ENCODE measurements around the gene MISP3.
"Not testable (repeated sequence)": the region's sequence is repeated elsewhere in the genome, so short reads cannot be mapped to it uniquely, and the experiment has no call there.

MISP3 gene

DNA sequence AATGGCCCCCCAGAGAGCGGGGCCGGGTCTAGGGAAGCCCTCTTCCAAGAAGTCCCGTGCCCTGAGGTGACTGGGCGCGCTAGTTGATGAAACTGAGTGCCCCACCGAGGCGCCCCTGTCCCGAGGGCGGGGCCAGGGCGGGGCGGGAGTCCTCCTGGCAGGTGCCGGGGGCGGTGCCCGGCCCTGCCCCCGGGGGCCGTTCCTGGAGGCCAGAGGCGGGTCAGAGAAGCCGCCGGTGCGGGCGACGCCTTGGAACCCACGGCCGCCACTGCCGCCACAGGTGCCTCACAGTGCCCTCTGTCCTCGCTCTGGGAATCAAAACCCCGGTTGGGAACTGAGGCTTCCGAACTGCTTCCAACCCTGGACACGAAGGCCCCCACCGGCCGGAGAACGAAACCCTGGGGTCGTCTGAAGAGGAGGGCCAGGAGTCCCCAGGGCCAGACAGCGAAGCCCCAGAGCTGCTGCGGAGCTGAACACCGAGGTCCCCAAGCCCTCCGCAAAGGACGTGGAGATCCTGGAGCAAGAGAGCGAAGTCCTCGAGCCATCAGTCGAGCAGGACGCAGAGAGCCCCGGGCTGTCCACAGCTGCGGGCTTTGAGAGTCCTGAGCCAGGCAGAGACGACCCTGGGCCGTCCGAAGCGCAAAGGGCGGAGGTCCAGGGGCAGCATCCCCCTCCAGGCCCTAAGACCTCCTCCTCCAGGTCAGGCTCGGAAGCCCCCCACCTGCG is at the start of gene MISP3:
Gene MISP3 (plus strand): TSS at position 252 of the 726 bp plus-strand sequence. CDS start 524 bp downstream, outside the sequence.
- DNase-seq (ENCODE audit: low spot score) = no peak

DNA sequence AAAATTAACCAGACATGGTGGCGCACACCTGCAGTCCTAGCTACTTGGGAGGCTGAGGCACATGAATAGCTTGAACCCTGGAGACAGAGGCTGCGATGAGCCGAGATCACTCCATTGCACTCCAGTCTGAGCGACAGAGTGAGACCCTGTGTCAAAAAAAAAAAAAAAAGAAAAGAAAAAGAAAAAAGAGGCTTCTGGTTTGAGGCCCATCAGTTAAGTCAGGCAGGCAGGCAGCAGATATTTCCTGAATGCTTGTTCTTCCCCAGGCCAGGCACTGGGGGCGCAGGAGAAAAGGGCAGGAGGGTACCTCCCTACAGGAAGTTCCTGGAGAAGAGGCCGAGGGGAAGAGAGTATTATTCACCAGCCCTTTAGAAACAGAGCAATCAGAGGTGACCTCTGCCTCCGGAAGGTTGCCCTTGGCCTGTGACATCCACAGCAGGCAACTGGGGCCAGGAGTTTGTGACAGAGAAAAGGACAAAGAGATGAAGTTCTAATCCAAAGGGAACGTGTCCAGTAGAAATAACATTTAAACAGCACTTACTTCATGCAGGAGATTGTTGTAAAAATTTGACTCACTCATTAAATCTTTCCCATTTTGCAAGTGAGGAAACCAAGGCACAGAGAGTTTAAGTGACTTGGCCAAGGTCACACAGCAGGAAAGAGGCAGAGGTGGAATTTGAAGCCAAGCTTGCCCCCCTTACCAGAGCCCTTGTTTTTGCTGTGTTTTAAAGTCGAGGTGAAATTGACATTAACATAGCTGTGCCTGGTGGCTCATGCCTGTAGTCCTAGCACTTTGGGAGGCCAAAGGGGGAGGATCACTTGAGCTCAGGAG is 49.0 kb upstream of the MISP3 start:
- DNase-seq (ENCODE audit: low spot score) = no peak

DNA sequence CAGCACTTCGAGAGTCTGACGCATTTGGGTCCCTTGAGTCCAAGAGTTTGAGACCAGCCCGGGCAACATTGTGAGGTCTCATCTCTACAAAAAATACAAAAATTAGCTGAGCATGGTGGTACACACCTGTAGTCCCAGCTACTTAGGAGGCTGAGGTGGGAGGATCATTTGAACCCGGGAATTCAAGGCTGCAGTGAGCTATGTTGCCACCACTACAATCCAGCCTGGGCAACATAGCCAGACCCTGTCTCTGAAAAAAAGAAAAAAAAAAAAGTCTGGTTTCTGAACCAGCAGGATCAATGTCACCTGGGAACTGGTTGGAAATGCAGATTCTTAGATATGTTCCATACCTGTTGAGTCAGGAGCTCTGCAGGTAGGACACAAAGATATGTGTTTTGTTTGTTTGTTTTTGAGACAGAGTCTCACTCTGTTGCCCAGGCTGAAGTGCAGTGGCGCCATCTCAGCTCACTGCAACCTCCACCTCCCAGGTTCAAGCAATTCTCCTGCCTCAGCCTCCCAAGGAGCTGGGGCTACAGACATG is 45.9 kb upstream of the MISP3 start:
- DNase-seq (ENCODE audit: low spot score) = not testable (repeated sequence)

DNA sequence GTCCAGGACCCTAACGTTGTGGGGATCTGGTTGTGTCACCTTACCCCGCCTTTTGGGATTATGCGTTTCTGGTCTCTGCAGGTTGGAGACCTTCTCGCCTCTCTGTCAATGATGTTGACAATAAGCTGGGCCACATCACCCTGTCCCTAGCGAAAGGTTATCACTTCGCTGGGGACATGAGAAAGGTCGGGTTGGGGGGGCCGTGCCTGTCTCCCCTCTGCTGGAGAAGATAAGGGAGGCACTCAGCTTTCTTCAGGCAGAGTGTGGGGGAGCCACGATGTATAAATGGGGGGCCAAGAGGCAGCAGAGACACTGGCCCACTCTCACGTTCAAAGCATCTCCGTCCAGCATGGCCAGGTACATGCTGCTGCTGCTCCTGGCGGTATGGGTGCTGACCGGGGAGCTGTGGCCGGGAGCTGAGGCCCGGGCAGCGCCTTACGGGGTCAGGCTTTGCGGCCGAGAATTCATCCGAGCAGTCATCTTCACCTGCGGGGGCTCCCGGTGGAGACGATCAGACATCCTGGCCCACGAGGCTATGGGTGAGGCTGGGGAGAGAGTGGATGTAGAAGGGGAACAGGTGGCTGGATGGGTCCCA is 44.6 kb upstream of the MISP3 start, which contains the start of gene RLN3:
Gene RLN3 (plus strand): TSS at position 293 of the 595 bp plus-strand sequence. CDS start 57 bp downstream, at position 350.
- no peak for DNase-seq (ENCODE audit: low spot score)

DNA sequence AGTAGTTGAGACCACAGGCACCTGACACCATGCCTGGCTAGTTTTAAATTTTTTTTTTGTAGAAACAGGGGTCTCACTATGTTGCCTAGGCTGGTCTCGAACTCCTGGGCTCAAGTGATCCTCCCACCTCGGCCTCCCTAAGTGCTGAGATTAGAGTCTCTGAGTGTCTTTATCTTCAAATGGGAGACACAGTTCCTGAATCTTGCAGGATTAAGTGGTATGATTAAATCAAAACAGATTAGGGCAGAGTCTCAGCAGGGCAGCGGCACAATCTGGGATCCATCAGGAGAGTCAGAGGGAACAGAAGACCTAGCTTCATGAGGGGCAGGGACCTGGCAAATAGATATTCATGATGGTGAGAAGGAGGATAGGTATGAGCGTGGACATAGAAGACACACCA is 43.7 kb upstream of the MISP3 start:
- DNase-seq (ENCODE audit: low spot score) = no peak

DNA sequence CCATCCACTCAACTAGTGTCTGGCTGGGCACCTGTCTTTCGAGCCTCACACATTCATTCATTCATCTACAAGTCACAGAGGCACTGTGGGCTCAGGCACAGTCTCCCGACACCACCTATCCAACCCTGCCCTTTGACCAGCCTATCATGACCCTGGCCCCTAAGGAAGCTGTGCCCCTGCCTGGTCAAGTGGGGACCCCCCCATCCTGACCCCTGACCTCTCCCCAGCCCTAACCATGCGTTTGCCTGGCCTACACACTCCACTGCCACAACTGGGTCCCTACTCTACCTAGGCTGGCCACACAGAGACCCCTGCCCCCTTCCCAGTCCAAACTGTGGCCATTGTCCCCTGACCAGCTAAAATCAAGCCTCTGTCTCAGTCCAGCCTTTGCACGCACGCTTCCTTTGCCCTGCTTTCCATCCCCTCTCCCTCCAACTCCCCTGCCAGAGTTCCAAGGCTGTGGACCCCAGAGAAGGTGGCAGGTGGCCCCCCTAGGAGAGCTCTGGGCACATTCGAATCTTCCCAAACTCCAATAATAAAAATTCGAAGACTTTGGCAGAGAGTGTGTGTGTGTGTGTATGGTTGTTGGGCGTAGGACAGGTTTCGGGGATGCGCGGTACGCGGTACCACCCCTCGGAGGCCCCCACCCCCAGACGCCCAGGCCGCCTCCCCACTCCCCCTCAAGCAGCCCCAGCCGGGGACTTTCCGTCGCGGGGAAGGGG is 41.4 kb upstream of the MISP3 start:
- DNase-seq (ENCODE audit: low spot score) = no peak

DNA sequence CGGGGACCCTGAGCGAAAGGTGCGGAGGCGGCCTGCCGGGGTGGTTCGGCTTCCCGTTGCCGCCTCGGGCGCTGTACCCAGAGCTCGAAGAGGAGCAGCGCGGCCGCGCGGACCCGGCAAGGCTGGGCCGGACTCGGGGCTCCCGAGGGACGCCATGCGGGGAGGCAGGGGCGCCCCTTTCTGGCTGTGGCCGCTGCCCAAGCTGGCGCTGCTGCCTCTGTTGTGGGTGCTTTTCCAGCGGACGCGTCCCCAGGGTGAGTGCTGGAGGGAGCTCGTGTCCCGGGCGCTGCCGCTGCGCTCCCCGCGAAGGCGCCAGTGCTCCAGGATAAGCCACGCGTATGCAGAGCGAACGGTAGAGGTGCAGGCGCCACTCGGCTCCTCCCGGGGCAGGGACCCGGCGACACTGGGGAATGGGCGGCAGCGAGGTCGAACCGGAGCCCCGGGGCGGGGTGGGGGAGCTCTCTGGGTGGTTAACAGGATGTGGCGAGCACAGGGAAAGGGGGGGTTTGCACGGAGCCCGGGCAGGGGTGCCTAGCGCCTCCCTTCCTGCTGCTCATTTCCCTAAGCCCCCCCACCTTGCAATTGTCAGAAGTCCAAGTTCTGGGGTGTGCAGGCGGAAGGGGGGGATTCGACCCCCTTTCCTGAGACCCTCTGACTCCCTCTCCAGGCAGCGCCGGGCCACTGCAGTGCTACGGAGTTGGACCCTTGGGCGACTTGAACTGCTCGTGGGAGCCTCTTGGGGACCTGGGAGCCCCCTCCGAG is 40.7 kb upstream of the MISP3 start, which contains the start of gene IL27RA:
Gene IL27RA (plus strand): TSS at position 44 of the 762 bp plus-strand sequence. CDS start 111 bp downstream, at position 155.
- peak; percentile 70 for DNase-seq (ENCODE audit: low spot score)

DNA sequence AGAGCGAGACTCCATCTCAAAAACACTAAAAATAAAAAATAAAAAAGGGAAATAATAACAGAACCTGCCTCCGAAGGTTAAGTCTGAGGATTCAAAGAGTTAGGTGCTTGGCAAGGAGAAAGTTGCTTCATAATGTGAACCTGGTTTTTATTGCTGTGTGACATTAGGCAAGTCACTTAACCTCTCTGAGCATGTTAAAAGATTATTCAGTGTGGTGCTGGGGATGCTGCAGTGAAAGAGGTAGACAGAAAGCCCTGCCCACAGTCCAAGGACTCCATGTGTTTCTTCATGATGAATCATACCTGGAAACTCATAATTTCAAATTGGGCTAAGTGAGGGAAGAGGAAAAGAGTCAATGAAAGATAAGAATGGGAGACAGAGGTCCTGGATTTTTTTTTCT is 38.6 kb upstream of the MISP3 start:
- DNase-seq (ENCODE audit: low spot score) = no peak

DNA sequence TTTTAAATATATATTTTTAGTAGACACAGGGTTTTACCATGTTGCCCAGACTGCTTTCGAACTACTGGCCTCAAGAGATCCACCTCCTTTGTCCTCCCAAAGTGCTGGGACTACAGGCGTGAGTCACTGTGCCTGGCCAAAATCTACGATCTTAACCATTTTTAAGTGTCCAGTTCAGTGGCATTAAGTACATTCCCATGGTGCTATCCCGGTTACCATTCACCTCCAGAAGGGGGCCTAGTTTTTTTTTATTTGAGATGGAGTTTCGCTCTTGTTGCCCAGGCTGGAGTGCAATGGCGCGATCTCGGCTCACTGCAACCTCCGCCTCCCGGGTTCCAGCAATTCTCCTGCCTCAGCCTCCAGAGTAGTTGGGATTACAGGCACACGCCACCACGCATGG is 37.4 kb upstream of the MISP3 start:
- DNase-seq (ENCODE audit: low spot score) = not testable (repeated sequence)

DNA sequence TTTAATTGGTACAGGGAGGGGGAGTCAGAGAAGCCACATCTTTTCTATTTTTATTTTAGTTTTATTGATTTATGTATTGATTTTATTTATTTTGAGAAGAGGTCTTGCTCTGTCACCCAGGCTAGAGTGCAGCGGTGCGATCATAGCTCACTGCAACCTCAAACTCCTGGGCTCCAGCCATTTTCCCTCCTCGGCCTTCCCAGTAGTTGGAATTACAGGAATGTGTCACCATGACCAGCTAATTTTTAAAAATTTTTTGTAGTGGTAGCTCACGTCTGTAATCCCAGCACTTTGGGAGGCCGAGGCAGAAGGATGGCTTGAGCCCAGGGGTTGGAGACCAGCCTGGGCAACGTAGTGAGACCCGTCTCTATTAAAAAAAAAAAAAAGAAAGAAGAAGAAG is 36.9 kb upstream of the MISP3 start:
- no peak for DNase-seq (ENCODE audit: low spot score)

DNA sequence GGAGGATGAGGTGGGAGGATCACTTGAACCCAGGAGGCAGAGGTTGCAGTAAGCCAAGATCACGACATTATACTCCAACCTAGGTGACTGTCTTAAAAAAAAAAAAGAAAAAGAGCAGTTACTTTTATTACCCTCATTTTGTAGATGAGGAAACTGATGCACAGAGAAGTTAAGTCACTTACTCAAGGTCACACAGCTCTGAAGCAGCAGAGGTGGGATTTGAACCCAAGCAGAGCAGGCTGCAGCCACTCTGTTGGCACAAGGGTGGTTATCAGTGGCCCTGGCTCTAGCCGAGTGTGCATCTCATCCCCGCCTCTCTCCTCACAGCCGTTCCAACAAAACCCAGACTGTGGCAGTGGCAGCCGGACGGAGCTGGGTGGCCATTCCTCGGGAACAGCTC is 33.4 kb upstream of the MISP3 start:
- no peak for DNase-seq (ENCODE audit: low spot score)

DNA sequence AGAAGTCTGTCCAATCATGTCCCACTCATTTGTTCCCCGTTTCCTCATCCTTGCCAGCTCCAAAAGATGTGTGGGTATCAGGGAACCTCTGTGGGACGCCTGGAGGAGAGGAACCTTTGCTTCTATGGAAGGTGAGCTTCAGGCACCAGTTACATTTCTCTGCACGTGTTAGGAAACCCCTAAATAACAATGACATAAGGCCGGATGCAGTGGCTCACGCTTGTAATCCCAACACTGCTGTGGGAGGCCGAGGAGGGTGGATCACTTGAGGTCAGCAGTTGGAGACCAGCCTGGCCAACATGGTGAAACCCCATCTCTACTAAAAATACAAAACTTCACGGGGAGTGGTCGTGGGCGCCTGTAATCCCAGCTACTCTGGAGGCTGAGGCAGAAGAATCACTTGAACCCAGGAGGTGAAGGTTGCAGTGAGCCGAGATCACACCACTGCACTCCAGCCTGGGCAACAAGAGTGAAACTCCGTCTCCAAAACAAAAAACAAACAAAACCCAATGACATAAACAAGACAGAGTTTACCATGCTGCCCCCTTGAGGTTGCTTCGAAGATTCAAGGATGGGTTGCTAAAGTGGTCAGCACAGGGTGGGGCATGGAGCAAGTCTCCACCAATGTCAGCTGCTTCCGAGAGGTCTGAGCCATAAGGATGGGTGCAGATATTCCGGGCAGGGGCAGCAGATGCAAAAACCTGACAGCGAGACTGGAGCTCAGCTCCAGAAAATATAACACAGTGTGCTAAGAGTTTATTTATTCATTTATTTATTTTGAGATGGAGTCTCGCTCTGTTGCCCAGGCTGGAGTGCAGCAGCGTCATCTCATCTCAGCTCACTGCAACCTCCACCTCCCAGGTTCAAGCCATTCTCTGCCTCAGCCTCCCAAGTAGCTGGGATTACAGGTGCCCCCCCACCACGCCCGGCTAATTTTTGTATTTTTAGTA is 29.7 kb upstream of the MISP3 start:
- DNase-seq (ENCODE audit: low spot score) = peak; percentile 57

DNA sequence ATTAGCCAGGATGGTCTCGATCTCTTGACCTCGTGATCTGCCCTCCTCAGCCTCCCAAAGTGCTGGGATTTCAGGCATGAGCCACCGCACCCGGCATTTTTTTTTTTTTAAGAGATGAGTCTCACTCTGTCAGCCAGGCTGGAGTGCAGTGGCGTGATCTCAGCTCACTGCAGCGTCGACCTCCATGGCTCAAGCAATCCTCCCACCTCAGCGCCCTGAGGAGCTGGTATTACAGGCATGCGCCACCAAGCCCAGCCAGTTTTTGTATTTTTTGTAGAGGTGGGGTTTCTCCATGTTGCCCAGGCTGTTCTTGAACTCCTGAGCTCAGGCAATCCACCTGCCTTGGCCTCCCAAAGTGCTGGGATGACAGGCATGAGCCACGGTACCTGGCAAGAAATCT is 24.7 kb upstream of the MISP3 start:
- DNase-seq (ENCODE audit: low spot score) = not testable (repeated sequence)

DNA sequence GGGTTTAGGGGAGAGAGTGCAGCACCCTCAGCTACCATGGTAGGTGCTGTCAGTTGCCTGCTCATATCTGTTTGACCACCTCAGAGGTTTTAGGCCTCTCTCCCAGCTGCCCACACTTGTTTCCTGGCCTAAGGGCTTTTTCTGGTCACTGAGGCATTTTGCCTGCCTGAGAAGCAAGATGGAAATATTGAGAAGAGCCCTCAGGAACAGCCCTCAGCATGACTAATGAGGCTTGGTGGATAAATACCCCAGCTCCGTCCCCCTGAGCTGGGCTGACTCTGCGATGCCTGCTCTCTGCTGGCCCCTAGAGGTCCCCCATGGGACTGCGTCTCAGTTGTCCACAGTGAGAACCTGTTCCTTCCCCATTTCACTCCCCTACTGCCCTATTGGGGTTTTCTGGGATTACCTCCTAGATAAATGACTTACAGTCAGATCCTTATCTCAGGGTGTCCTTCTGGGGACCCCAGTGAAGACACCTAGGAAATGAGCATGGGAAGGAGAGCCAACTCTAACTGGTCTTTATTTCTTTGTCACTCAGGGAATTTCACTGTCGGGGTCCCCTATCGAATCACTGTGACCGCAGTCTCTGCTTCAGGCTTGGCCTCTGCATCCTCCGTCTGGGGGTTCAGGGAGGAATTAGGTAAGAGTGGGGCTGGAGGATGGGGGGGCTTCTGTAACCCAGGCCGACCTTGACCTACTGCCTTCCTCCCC is 24.0 kb upstream of the MISP3 start:
- peak; percentile 71 for DNase-seq (ENCODE audit: low spot score)

DNA sequence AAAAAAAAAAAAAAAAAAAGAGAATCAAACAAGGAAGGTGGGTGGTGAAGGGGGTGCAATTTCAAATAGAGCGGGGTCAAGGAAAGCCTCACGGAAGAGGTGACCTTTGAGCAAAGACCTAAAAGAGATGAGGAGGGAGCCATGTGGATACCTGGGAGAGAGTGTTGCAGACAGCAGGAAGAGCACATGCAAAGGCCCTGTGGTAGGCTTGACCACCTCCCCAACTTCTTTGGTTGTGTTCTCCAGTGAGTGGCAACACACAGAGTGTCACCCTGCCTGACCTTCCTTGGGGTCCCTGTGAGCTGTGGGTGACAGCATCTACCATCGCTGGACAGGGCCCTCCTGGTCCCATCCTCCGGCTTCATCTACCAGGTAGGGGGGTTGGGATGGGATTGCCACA is 22.1 kb upstream of the MISP3 start:
- DNase-seq (ENCODE audit: low spot score) = no peak

DNA sequence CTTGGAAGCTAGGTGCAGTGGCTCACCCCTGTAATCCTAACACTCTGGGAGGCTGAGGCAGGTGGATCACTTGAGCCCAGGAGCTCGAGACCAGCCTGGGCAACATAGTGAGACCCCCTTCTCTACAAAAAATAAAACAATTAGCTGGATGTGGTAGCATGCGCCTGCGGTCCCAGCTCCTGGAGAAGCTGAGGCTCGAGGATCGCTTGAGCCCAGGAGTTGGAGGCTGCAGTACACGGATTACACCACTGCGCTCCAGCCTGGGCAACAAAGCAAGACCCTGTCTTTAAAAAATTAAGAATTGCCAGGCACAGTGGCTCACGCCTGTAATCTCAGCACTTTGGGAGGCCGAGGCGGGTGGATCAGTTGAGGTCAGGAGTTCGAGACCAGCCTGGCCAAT is 21.6 kb upstream of the MISP3 start:
- DNase-seq (ENCODE audit: low spot score) = not testable (repeated sequence)

DNA sequence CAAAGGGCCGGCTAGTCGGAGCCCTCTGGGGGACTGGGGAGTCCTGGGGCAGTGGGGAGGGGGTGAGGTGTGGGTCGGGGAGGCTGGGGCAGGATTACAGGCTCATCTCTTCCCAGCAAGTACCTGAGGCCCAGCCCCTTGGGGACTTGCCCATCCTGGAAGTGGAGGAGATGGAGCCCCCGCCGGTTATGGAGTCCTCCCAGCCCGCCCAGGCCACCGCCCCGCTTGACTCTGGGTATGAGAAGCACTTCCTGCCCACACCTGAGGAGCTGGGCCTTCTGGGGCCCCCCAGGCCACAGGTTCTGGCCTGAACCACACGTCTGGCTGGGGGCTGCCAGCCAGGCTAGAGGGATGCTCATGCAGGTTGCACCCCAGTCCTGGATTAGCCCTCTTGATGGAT is 20.6 kb upstream of the MISP3 start:
- DNase-seq (ENCODE audit: low spot score) = no peak

DNA sequence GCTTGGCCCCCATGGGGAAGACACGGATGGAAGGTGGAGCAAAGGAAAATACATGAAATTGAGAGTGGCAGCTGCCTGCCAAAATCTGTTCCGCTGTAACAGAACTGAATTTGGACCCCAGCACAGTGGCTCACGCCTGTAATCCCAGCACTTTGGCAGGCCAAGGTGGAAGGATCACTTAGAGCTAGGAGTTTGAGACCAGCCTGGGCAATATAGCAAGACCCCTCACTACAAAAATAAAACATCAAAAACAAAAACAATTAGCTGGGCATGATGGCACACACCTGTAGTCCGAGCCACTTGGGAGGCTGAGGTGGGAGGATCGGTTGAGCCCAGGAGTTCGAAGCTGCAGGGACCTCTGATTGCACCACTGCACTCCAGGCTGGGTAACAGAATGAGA is 20.1 kb upstream of the MISP3 start:
- no peak for DNase-seq (ENCODE audit: low spot score)

DNA sequence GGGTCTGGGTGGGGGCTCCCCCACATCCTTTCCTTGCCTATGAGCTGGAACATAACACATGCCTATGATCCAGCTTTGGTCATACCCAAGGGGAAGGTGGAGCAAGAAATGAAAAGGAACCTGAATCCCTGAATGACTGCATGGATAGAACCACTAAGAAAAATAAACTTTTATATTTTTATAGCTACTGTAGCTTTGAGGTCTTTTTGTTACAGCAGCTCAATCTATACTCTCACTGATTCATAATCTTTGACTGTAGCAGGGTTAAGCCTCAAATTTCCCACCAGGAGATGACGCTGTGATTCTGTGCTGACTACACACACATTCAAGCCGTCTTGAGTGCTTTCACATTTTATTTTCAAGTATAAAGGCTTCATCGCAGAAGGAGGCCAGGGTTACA is 19.6 kb upstream of the MISP3 start:
- no peak for DNase-seq (ENCODE audit: low spot score)
